ENCODE measurements around the gene KLRD1.
"Not testable (repeated sequence)": the region's sequence is repeated elsewhere in the genome, so short reads cannot be mapped to it uniquely, and the experiment has no call there.

Gene KLRD1

DNA sequence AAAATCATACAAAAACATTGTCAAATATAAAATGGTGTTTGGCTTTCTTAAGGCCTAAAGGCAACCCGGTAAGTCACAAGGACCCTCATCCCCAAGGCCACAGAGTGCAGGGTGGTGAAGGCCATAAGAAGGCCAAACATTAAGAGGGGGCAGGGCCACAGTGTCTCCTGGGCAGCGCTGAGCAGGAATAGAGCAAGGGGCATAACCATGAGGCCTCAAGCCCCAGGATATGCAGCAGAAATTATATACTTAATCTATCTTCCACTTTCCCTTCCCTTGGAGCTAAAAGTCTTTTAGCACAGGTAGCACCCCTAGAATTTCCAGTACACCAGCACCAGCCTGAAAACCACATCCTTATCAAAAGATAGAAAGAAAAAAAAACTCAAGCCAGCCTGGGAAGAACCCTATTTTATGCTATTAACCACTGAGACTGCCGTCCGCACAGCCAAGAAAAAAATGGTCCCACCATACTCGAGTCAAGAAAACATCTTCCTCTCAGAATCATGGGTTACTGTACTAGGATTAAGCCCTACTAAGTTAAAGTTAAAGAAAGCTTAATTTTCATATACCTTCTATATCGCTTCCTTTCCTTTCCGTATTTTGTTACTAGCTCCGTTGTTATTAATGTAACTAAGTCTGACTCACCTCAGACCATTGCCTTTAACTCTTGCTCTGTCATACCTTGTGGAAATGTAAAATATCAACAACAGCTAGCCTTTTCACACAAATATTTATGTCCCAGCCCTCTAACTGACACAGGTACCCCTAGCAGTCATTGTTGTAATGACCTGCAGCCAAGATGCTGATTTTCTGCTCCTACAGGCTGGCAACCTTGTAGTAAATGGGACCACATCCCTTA is 62.1 kb downstream of the KLRD1 start:
- no peak for DNase-seq

DNA sequence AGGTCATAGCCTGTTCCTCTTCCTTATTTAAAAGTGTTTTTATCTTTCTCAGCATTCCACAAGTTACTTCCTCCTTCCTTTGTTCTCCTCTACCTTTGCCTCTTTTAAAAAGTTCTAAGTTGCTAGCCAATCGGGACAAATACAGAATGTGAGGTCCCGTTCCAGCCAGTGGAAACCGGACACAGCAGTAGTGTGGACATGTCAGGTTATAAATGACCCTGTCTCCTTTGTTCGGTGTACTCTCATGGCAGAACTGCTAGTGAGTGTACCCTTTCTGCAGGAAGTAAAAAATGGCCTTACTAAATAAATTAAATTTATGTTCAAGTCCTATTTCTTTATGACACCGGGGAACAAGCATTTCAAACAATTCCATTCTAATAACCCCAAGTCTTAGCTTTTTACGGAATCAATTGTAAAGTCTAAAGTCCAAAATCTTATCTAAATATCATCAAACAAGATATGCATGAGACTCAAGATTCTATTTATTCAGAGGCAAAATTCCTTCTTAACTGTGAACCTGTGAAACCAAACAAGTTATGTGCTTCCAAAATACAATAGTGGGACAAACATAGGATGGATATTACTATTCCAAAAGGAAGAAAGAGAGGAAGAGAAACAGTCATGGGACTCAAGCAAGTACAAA is 64.3 kb downstream of the KLRD1 start:
- not testable (repeated sequence) for DNase-seq

DNA sequence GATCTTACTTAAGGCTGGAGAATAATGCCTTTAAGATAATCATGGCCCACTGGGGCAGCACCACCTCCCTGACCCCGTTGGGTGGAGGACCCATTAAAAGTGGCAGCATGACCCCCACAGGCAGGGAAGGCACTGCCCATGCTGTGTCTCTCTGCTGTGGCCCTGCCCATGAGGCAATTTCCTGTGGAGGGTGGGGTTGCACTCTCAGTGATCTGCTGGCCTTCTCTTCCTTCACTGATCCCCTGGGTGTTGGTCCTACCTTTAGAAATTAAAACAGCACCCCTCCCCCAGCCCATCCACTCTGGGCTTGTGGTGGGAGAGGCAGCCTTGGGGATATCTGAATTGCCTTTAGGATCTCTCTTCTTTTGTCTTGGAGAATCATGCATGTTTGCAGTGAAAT is 64.9 kb downstream of the KLRD1 start:
- no peak for DNase-seq

DNA sequence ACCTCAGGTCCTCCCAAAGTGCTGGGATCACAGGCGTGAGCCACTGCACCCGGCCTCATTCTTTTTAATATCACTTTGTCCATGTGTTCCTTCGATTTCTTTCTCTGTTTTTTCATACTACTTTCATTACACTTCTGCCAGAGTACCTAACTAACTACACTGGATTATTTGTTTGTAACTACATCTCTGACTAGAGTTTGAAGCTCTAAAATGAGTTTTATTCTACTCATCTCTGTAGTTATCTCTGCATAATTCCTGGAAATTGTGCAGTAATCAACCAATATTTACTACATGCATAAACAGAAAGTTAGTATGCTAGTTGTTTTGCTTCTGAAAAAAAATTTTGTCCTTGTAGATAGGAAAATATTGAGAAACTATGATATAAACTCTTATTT is 67.0 kb downstream of the KLRD1 start:
- no peak for DNase-seq

DNA sequence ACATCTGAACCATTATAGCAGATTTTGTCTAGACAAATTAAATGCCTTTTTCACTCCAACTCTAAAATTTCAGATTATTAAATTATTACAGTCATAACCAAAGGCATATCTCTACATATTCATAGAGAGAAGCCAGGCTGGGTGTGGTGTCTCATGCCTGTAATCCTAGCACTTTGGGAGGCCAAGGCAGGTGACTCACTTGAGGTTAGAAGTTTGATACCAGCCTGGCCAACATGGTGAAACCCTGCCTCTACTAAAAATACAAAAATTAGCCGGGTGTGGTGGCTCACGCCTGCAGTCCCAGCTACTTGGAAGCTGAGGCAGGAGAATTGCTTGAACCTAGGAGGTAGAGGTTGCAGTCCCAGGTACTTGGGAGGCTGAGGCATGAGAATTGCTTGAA is 71.1 kb downstream of the KLRD1 start:
- not testable (repeated sequence) for DNase-seq

All from effector CD8-positive, alpha-beta T cell (primary cell).